ENCODE results near the gene NRXN3. TPM values are rescaled to one million over a fixed set of nuclear protein-coding genes. Genes with fewer than 3 reads are reported as not detected.

Gene NRXN3
- total RNA-seq, 1 donor from 2014 or later, result 6.7 TPM

DNA sequence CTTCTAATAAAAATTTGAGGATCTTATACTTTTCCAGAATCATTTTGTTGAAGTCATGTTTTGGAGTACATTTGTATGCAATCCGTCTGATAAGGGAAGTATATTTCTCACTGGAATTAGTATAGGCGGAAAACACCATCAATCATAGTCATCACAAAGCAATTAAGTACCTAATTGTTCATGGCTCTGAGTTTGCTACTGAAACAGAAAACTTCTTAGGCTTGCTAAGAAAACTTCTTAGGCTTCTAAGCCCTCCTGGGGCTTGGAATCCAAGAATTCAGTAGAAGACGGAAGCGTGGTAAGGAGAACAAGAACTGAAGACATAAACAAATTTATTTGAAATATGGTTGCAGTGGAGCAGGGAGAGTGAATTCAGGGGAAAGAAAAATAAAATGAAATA, 1404.9 kb downstream of the NRXN3 start:
- no peak for DNase-seq (ENCODE audit: low spot score)

DNA sequence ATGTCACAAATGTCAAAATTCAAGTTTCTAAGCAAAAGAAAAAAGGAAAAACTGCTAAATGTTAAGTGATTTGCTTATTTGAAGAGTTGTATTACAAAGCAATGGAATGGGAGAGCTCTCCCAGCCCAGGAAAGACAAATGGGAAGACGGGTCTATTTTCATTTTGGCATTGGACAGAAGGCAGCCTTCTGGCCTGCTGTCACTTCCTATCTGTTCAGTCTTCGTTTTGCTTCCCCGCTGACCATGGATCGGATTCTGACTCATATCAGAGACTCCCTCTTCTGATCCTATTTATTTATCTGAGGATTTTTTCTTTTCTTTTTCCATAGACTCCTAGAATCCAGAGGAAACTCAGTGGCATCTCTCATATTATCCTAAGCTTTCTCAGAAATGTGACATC, 1406.3 kb downstream of the NRXN3 start:
- DNase-seq (ENCODE audit: low spot score), result no peak

DNA sequence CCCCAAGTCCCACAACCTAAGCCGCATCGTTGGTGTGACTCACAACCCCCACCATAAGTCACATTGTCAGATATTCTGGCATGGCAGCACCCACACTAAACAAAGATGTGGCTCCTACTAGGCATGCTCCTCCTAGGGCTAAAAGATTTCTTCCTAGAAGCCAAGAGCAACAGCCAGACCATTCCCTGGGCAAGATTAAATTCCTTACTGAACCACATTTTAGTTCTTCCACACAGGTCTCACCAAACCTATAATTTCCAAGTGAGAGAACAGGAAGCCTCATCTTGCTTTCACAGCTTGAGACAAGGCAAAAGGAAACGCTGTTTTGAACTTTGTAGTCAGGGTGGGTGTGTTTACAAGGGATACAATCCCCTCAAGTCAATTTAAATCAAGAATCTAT, 1408.3 kb downstream of the NRXN3 start:
- no peak for DNase-seq (ENCODE audit: low spot score)

DNA sequence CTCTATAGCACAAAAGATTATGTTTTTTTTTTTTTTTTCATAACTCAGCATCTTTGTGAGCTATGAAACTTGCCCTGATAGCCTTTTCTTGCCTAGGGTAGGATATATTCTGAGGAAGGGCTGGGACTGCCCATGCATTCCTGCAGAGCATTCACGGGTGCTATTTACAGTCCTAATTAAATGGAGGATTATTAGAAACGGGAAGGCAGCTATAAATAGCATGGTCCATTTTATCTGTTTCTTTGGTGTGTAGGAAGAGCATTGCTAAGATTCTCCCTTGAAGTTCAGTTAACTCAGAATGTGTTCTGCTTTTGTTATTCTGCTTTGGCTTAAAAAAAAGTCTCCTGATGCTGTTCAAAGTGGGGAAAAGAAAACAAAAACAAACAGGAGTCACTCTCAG, 1410.2 kb downstream of the NRXN3 start:
- DNase-seq (ENCODE audit: low spot score), result no peak

DNA sequence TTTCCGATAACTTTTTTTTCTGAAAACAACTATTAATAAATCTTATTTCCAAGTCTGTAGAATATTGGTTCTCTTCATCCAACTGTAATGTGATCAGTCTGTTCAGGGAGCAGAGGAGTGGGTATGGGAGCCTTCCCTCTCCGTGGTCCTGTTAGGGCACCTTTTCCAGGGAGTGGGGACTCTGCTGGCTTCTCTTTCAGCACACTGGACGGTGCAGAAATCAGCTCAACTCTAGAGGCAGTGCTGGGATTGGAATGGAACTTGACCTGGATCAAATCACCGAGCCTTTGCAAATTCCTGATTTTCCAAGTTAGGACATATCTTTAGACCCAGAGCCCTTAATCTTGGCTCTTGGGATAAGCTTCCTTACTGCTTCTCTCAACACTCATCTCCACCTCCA, 1410.7 kb downstream of the NRXN3 start:
- DNase-seq (ENCODE audit: low spot score), result no peak

DNA sequence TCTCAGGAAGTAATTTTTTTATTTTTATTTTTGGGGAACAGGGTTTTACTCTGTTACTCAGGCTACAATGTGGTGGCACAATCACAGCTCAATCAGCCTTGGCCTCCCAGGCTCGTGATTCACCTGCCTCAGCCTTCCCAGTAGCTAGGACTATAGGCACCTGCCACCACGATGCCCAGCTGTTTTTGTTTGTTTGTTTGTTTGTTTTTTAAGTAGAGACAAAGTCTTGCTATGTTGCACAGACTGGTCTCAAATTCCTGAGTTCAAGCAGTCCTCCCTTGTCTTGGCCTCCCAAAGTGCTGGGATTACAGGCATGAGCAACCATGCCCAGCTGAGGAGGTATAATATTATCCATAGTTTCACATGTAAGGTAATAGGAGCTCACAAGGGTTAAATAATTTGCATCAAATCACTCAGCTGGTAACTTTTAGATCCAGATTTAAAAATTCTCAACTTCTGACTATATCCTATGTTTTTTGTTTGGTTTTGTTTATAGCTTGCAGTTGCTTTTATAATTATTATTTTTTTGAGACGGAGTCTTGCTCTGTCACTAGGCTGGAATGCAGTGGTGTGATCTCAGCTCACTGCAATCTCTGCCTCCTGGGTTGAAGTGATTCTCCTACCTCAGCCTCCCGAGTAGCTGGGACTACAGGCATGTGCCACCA, 1411.9 kb downstream of the NRXN3 start:
- DNase-seq (ENCODE audit: low spot score), result no peak

DNA sequence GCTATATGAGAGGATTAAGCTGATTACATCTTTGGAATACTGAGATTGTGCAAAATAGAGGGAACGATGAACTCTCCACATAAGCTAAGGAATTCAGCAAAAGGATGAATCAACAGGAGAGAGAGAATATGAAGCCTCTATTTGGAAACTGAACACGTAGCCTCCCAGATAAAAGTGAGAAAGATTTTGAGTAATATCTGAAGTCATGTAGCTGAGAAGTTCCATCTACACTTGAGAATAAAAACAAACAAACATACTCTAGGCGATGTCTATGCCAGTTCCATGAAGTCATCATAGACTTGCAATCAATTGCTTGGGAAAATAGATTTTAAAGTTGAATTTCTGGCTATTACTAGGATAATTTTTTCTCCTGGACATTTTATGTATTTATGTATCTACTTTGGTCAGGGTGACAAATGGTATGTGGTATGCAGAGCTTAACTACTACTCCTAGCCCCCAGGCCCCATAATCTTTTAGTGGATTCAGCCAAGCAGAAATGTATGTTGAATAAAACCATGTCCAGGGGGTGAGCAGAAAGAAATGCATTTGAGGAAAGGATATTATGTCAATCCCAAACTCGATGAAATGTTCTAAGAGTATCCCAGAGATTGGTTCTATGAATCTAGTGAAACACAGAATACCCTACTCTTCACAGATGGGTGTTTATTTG, 1413.7 kb downstream of the NRXN3 start:
- no peak for DNase-seq (ENCODE audit: low spot score)

DNA sequence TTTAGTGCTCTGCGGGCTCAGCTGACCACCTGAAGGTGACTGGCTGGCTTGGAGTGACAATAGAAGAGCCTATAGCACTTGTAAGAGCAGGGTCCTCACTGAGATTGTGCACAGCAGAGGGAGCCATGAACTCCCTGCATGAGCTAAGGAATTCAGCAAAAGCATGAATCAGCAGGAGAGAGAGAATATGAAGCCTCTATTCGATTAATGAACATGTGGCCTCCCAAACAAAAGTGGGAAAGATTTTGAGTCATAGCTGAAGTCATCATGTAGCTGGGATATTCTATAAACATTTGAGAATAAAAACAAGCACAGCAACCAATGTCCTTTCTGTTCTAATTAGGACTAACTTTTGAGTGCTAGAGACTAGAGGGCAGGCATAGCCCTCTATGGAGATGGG, 1414.5 kb downstream of the NRXN3 start:
- no peak for DNase-seq (ENCODE audit: low spot score)

DNA sequence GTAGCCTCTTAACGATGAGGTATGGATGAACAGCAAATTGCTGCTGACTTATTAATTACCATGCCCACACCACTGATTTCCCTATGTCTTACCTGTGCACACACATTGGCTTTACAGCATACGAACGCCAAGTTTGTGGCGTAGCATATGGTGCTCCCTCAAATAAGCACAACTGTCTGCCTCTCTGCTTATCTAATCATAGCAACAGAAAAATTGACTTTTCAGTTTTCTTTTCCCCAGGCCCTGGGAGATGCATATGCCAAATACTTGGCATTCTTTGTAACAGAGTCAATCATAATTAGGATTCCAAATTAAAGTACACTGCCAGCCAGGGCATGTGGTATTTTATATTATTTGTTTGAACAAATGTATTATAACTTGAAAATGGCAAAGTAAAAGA, 1415.7 kb downstream of the NRXN3 start:
- DNase-seq (ENCODE audit: low spot score), result no peak

DNA sequence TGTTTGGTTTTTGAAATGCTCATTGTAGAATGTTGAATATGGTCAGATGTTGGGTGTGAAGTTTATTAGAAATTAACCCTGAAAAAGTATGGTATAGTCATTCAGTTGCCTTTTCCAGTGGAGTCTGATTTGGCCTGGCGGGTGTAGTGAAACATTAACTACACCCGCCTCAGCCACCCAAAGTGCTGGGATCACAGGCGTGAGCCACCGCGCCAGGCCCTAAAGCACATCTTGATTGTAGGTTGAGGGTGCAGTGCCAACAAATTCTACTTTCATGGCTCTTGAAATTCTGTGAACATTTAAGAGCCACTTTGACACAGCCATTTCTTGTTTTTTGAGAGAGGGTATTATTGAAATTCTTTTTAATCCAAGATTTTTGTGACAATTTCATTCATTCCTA, 1416.2 kb downstream of the NRXN3 start:
- no peak for DNase-seq (ENCODE audit: low spot score)

DNA sequence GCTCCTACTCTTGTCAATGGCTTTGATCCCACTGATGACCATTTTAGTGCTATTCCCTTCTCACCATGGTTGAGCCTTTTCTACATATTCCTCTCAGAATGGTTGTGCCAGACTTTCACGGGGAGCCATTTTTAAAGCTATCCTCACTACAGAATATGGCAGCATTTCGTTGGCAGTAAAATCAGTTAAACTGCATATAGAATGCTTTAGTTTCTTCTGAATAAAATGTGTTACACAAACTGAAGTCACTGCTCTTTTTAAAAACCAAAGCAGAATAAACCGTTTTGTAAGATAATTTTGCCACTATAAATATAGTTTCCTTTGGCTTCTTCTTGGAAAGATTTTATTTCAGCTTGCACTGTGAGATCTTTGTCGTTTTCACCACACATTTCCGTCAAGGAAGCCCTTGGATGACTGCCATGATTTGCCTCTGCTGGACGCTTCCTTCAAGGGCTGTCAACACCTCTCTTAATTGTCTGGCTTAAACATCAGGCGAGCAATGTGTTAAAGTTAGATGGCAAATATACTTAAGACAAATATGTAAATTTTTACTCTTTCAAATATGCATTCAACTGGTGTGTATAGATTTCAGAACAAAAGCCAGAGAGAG, 1416.9 kb downstream of the NRXN3 start:
- DNase-seq (ENCODE audit: low spot score), result no peak

DNA sequence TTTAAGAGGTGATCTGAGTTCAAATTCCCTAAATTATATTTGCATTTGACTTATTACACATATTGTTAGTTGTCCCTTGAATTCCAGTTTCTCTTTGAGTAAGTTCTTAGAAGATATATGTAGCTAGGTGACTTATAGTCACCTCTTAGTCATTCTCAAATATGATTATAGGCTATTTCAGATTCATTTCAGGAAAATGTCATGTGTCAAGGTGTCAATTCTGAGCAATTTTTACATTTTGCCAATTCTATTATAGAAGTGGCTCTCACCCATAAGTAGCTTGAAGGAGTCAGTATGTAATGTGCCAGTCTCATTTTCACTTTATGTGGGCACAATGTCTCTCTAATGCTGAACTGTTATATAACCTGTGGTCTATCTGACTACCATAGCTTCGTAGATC, 1417.7 kb downstream of the NRXN3 start:
- DNase-seq (ENCODE audit: low spot score), result no peak

DNA sequence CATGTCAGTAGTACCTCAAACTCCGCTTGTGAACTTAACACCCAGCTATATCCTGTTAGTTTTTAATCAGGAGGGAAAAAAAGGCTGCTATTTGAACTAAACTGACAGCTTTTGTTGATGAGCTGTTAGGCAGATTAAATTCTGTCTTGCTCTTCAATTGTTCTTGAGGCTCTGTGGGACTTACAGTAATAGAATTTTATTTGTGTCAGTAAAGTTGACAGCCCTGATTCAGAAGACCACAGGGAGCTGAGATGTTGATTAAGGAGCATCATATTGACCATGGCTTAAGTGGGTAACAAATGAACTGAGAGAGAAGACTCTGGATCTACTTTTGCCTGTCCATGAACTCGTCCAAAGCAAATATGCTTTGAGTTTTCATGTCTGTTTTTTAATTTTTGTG, 1418.2 kb downstream of the NRXN3 start:
- DNase-seq (ENCODE audit: low spot score), result no peak

DNA sequence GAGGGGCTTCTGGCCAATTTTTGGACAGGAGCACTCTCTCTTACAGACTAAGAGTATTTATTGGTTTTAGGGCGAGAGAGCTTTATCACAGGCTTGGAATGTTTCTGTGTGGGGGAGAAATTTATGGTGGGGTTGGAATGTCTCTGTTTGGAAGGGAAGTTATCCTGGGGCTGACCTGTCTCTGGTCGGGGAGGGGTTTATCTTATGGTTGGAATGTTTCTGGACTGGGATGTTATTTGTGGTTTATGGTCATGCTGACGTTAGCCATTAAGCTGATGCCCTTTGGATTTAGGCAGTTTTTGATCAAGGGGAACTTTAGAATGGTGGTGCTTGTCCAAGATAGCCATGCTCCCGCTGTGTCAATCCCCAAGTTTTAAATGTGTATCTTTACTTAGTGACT, 1426.4 kb downstream of the NRXN3 start:
- DNase-seq (ENCODE audit: low spot score), result no peak

DNA sequence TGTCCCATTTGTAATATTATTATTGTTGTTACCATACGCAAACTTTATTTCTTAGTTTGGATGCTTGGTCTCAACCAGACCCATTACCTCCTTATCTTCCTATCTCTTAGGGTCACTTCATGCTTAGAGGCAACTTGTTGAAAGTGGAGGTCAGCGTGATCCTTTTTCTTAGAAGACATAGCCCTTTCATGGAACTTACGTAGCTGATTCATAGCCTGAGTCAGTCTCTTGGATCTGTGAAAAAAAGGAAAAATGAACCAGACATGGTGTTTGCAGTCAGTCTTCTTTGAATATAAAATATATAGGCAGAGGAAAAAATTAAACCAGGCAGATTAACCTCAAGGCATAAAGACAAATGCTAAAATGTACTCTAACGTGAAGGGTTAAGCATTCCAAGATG, 1427.4 kb downstream of the NRXN3 start:
- no peak for DNase-seq (ENCODE audit: low spot score)

DNA sequence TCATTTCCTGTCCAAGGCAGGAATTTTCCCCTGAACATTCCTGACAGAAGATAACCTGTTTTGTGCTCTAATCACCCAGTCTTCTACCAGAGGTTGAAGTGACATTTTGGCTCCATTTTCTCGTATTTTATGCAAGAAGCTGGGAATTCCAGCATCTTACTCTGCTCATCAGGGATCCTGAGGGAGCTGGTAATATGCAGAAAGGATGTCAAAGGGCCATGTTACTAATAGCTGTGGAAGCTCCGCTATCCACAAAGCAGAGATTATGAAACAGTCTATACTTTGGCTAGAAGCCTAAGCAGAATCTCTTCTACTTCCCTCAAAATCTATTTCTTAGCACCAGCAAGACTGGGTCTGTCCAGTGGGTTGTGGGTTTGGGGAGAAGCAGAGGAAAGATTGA, 1428.2 kb downstream of the NRXN3 start:
- no peak for DNase-seq (ENCODE audit: low spot score)

DNA sequence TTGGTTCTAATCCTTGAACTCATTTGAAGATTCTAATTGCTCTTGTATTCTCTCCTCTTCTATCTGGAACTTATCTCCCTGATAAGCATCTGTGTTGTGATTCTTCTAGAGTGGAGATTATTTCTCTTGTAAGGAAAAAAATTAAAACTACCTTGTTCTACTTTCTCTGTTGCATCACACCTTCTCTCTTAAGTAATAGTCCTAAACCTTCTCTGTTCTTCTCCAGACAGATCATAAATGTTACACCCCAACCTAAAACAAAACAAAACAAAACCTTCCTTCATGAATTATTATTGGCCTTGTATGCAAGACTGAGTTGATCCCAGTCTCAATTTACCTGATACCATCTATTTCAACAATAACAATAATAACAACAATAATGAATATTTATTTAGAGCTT, 1429.1 kb downstream of the NRXN3 start:
- DNase-seq (ENCODE audit: low spot score), result no peak

DNA sequence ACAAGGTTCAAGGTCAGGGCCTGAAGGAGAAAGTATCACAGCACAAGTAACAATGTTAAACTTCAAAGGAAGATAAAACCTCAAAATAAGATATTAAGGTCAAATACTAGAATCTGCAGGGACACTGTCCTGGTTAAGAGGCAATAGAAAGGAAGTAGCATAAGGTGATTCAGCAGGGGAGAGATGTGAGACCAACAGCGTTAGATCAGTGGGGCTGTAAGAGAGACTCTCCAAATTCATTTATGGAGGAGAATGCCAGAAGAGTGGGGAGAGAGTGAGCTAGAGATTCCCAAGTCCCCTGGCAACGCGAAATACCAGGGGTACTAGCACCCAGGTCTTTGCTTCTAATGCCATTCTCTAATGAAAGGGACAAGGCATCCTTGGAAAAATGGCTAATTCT, 1430.2 kb downstream of the NRXN3 start:
- no peak for DNase-seq (ENCODE audit: low spot score)

DNA sequence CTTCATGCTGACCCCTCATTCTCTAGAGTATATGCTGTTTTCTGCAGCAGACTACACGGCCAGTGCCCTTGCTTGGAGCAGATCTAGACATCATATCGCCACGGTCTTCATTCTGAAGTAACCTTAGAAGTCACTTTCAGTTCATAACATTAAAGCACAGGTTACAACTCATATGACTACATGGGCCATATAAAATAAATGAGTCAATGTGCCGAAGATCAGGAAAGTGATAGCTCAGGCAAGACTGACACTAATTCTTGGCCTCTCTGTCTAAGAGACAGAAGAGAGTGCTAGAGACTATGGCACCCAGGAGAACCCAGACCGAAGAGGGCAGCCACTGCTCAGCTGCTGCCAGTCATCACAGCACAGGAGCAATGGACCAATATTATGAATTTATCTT, 1431.4 kb downstream of the NRXN3 start:
- DNase-seq (ENCODE audit: low spot score), result no peak

DNA sequence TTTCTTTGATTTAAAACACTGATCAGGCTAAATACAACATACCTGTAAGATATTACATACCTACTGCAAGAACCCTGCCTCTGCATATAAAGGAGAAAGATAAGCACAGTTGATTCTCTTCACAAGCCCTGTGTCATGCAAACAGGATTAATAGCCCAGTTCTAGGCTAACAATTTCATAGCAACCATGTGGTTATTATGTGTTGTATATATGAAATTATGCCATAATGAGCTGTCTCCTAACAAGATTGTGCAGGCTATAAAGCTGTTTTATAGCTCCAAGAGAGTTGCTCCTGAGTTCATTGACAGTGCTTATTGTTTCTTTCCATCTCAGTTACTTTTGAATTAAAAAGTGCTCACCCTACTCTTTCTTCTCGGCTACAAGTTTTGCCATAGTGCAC, 1431.9 kb downstream of the NRXN3 start:
- DNase-seq (ENCODE audit: low spot score), result no peak

DNA sequence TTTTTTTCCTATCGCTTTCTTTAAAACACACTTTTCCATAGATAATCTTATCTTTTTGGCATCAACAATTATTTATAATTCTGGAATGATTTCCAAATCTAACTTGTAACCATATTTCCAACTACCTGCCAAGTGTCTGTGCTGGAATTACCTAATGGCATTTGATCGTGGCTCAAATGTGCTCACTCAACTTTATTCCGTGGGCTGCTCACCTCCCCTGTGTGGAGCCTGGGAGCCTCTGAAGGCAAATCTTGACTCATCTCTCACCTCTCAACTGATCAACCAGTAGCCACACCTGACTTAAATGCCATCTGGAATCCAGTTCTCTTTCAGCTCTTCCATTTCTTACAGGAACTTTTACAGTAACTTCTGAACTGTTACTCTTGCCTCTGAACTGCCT, 1432.6 kb downstream of the NRXN3 start:
- no peak for DNase-seq (ENCODE audit: low spot score)

DNA sequence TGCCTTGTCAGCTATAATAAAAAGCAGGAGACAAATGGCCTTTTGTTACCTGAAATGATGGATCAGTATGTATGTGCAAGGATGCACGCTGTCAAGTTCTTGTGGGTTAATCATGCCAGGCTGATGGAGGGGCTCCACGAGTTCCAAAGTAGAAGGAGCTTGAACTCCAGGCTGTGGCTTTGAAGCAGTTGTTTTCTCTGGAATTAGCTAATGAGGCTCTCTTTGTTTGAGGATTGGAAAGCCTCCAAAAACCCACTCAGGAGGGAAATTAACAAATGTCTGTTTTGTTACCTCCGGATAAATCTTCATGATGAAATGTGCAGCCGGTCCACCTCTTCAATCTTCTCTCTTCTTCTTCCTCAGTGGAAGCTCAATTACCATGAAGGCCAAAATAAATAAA, 1435.7 kb downstream of the NRXN3 start:
- no peak for DNase-seq (ENCODE audit: low spot score)

DNA sequence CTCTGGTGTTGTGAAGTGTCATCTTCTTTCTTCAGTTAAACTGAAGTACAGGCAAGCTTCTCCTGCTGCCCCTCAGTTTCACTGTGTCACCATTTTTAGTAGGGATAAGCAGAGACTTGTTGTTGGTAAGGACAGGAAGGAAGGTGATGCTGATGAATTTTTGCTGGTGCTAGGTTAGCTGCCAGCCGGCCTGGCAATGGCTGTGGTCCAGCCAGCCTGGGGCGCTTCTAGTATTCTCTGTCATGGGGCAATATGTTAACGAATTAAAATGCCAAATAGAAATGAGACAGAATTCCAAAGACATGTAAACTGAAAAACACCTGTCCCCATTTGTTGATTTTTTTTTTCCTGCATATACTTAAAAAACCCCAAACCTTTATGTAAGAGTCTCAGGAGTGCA, 1438.3 kb downstream of the NRXN3 start:
- DNase-seq (ENCODE audit: low spot score), result no peak

DNA sequence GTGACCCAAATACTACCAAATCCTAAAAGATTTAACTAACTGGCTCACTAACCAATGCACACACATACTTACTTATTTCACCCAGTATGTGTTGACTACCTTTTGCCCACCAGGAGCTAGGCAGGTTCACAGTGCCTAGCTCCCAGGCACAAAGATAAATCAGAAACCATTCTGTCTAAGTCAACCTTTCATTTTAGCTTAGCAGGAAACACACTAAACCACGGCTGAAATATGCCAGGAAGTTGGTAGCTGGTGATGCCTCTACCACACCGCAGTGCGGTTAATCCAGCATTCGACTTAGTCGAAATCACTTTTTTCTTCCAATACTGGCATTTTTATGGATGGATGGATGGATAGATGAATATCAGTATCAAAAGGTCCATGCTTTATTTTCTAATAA, 1443.5 kb downstream of the NRXN3 start:
- no peak for DNase-seq (ENCODE audit: low spot score)
